ENCODE data around the gene SCART1.

DNA sequence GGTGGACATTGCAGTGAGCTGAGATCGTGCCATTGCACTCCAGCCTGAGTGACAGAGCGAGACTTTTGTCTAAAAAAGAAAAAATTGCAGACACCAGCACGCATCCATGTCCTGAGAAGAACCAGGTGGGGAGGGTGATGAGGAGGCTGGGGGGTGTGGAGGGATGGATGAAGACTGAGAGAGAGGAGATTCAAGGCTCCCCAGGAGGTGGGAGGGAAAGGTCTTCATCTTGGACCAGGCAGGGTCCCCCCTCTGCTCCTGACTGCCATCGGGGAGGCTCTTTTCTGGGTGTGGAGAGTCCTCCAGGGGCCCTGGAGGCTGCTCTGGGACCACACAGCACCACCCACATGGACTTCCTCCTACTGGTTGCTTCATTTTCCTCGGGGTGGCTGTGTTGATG is 1.5 kb downstream of the SCART1 start:
- TF ChIP-seq EZH2phosphoT487 (IDR thresholded peaks at IDR 0.05; ENCODE audit: insufficient read depth, low read depth) (no peak), EZH2 (IDR thresholded peaks at IDR 0.05; ENCODE audit: insufficient read depth, poor library complexity, severe bottlenecking) (no peak)
